CD14-positive monocyte (primary cell): ENCODE measurements around the gene CHMP4B. TPM values are rescaled to one million over a fixed set of nuclear protein-coding genes. Genes with fewer than 3 reads are reported as not detected.
A peak's percentile ranks its signal among the peaks of the same experiment; 100 is the strongest.

Experiments used
- DNase-seq, 3 donors: peaks; one replicate each; pipeline ENCODE4 v3.0.0-alpha.2; 2011 to 2022
- H2AFZ ChIP-seq: 2 replicates; pipeline ENCODE4 v1.6.0; 2012; ENCODE audit warnings: mild to moderate bottlenecking, low read depth, low read length, inconsistent platforms; ENCODE audit not compliant: insufficient read depth, poor library complexity, severe bottlenecking
- H3K27ac ChIP-seq, 2 donors: 1 replicate in 1 of 2; 2 replicates in 1 of 2; pipeline ENCODE4 v1.5.1; 2012 to 2013; ENCODE audit warnings: low read length in 2 of 2, control low read depth in 1 of 2, inconsistent platforms in 1 of 2, low read depth in 1 of 2, mild to moderate bottlenecking in 1 of 2
- H3K27me3 ChIP-seq, 2 donors: one replicate each; pipeline versions ENCODE4 v1.6.0 to v1.6.1; 2011 to 2013; ENCODE audit warnings: low read length in 2 of 2; ENCODE audit not compliant: control insufficient read depth in 2 of 2, insufficient read depth in 2 of 2
- H3K36me3 ChIP-seq, 2 donors: replicated peaks in 1 of 2; 1 replicate in 1 of 2; 2 replicates in 1 of 2; pipeline versions ENCODE4 v1.5.1 to v1.6.1; 2012 to 2013; ENCODE audit warnings: low read length in 2 of 2, control low read depth in 1 of 2, inconsistent platforms in 1 of 2, mild to moderate bottlenecking in 1 of 2; ENCODE audit not compliant: insufficient read depth in 2 of 2, control insufficient read depth in 1 of 2
- H3K4me1 ChIP-seq, 2 donors: 1 replicate in 1 of 2; 2 replicates in 1 of 2; pipeline versions ENCODE4 v1.5.1 to v1.6.1; 2012 to 2013; ENCODE audit warnings: low read length in 2 of 2, control low read depth in 1 of 2, inconsistent platforms in 1 of 2, mild to moderate bottlenecking in 1 of 2, moderate library complexity in 1 of 2; ENCODE audit not compliant: insufficient read depth in 2 of 2, control insufficient read depth in 1 of 2
- H3K4me2 ChIP-seq: replicated peaks from 2 replicates; pipeline ENCODE3; 2012; ENCODE audit warnings: low read length, moderate library complexity, mild to moderate bottlenecking; ENCODE audit not compliant: poor library complexity, severe bottlenecking; ENCODE audit errors: extremely low read depth
- H3K4me3 ChIP-seq, 3 experiments: fragments of 200-600 bp in 1 of 3; sonication (generic) in 1 of 3; replicated peaks in 1 of 3; 1 replicate in 2 of 3; 2 replicates in 1 of 3; pipeline ENCODE4 v1.5.1; 2011 to 2013; ENCODE audit warnings: low read length in 3 of 3, mild to moderate bottlenecking in 3 of 3, control low read depth in 2 of 3, low read depth in 2 of 3, inconsistent platforms in 1 of 3, moderate library complexity in 1 of 3
- H3K79me2 ChIP-seq: 2 replicates; pipeline ENCODE4 v1.6.0; 2012; ENCODE audit warnings: mild to moderate bottlenecking, control low read depth, inconsistent platforms, low read length, moderate library complexity; ENCODE audit not compliant: insufficient read depth
- H3K9ac ChIP-seq: 2 replicates; pipeline ENCODE4 v1.6.0; 2017; ENCODE audit warnings: low read length, mild to moderate bottlenecking; ENCODE audit not compliant: insufficient read depth, poor library complexity, severe bottlenecking
- H3K9me3 ChIP-seq, 2 donors: replicated peaks in 1 of 2; 1 replicate in 1 of 2; 2 replicates in 1 of 2; pipeline versions ENCODE4 v1.5.1 to v1.6.1; 2012 to 2013; ENCODE audit warnings: low read length in 2 of 2, control low read depth in 1 of 2; ENCODE audit not compliant: control insufficient read depth in 1 of 2, insufficient read depth in 1 of 2
- H4K20me1 ChIP-seq: 2 replicates; pipeline ENCODE4 v1.6.0; 2012; ENCODE audit warnings: mild to moderate bottlenecking, low read length, control low read depth, moderate library complexity; ENCODE audit not compliant: insufficient read depth
- H3K27ac Mint-ChIP-seq, 7 donors: one replicate each; pipeline ENCODE4 v1.8.0; 2020; ENCODE audit warnings: mild to moderate bottlenecking in 7 of 7, mixed read lengths in 7 of 7, moderate library complexity in 6 of 7, inconsistent platforms in 2 of 7
- H3K27me3 Mint-ChIP-seq, 3 donors: one replicate each; pipeline ENCODE4 v1.8.0; 2021 to 2022; ENCODE audit warnings: low read depth in 3 of 3, mild to moderate bottlenecking in 3 of 3, mixed read lengths in 3 of 3, moderate library complexity in 3 of 3, inconsistent platforms in 1 of 3
- H3K36me3 Mint-ChIP-seq, 2 donors: one replicate each; pipeline ENCODE4 v1.8.0; 2020; ENCODE audit warnings: mixed read lengths in 2 of 2, inconsistent platforms in 1 of 2, mild to moderate bottlenecking in 1 of 2
- H3K4me1 Mint-ChIP-seq: one replicate; pipeline ENCODE4 v1.8.0; 2020; ENCODE audit warnings: mild to moderate bottlenecking, mixed read lengths
- H3K4me3 Mint-ChIP-seq, 2 donors: one replicate each; pipeline ENCODE4 v1.8.0; 2020; ENCODE audit warnings: mild to moderate bottlenecking in 2 of 2, mixed read lengths in 2 of 2, moderate library complexity in 1 of 2
- H3K9me3 Mint-ChIP-seq, 7 donors: one replicate each; pipeline ENCODE4 v1.8.0; 2020 to 2022; ENCODE audit warnings: mixed read lengths in 7 of 7, mild to moderate bottlenecking in 6 of 7, moderate library complexity in 6 of 7, inconsistent platforms in 2 of 7
- WGBS: methylation state at CpG from one replicate; pipeline ENCODE4 v1.1.5; 2013; ENCODE audit warnings: missing lambda C conversion rate; ENCODE audit not compliant: insufficient coverage; 5-methylcytosine and 5-hydroxymethylcytosine counted together
- intact Hi-C, 2 donors: fragments of 100-400 bp; cut with micrococcal nuclease; formaldehyde crosslinking; loops; one replicate each; pipeline versions ENCODE4 v1.15.0 to v1.15.1; 2023
- polyA plus RNA-seq, 3 donors: library from polyadenylated mRNA; depleted of rRNA in 1 of 3; unstranded in 2 of 3; stranded (reverse) in 1 of 3; fragments of 300-500 nt in 2 of 3; fragments of >200 nt in 1 of 3; fragmentation: Illumina TruSeq in 2 of 3; gene quantifications; 1 replicate in 2 of 3; 2 replicates in 1 of 3; pipeline ENCODE4 v1.2.3, GENCODE V29; 2012 to 2021
- TF ChIP-seq, protein P1 (sequence below): fragments of 200-600 bp; IDR thresholded peaks from one replicate; pipeline ENCODE4 v1.8.0; 2022; ENCODE audit warnings: antibody characterized with exemption, mild to moderate bottlenecking

The CHMP4B gene
- polyA plus RNA-seq, 3 donors = 7.1 to 181 (median 10.0) TPM

- H2AFZ ChIP-seq = no peak overlapping the region
- H3K27ac ChIP-seq = peak overlapping the region; percentile 17 to 49
- peaks cover 75% of the 10 kb centered on the region for H4K20me1 ChIP-seq
- Mint-ChIP-seq H3K4me1 (peaks cover 72% of the 10 kb centered on the region), H3K27me3 (peaks cover 0 to 2% (median 0%) of the 10 kb centered on the region in 3 donors), H3K4me3 (peak overlapping the region; percentile 2 to 5), H3K9me3 (peaks cover 0 to 2% (median 0%) of the 10 kb centered on the region in 7 donors), H3K36me3 (peaks cover 24 to 51% of the 10 kb centered on the region in 2 donors), H3K27ac (peak overlapping the region; percentile 65 to 100 (median 84))
- H3K27me3 ChIP-seq = no peaks in the 10 kb centered on the region
- TF ChIP-seq, protein P1, sequence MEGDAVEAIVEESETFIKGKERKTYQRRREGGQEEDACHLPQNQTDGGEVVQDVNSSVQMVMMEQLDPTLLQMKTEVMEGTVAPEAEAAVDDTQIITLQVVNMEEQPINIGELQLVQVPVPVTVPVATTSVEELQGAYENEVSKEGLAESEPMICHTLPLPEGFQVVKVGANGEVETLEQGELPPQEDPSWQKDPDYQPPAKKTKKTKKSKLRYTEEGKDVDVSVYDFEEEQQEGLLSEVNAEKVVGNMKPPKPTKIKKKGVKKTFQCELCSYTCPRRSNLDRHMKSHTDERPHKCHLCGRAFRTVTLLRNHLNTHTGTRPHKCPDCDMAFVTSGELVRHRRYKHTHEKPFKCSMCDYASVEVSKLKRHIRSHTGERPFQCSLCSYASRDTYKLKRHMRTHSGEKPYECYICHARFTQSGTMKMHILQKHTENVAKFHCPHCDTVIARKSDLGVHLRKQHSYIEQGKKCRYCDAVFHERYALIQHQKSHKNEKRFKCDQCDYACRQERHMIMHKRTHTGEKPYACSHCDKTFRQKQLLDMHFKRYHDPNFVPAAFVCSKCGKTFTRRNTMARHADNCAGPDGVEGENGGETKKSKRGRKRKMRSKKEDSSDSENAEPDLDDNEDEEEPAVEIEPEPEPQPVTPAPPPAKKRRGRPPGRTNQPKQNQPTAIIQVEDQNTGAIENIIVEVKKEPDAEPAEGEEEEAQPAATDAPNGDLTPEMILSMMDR = no peak
- H3K4me2 ChIP-seq = peak overlapping the region; percentile 85
- intact Hi-C loops = loop anchor here in 1 of 2 donors (5.0 kb wide), 2 partner anchors 82 to 298 kb away; partner anchors contain the start of genes EIF2S2 and ZNF341
- 50% methylated on average over 4 of the region's 5 CpGs for WGBS
- peaks cover 86% of the 10 kb centered on the region for H3K79me2 ChIP-seq
- no peaks in the 10 kb centered on the region for H3K9me3 ChIP-seq
- H3K4me1 ChIP-seq = peaks cover 44 to 53% of the 10 kb centered on the region in 2 donors
- H3K36me3 ChIP-seq = peaks cover 14 to 49% of the 10 kb centered on the region in 2 donors
- H3K9ac ChIP-seq = no peak overlapping the region
- DNase-seq = peak in 2 of 3 donors; percentile 19 to 56
- H3K4me3 ChIP-seq = peak overlapping the region in 1 of 3 experiments; percentile 7
Measured at GRCh38 chr20:33814238-33814712, 3.1 kb downstream of the CHMP4B start.

GRCh38 chr20:33815671-33816070 lies 4.5 kb downstream of the CHMP4B start:
- peak overlapping the region in 1 of 2 donors; percentile 49 for H3K27ac ChIP-seq
- Mint-ChIP-seq H3K9me3 (peaks cover 0 to 2% (median 0%) of the 10 kb centered on the region in 7 donors), H3K27ac (peak overlapping the region in 1 of 7 donors; percentile 44), H3K4me1 (peaks cover 73% of the 10 kb centered on the region), H3K27me3 (peaks cover 0 to 2% (median 0%) of the 10 kb centered on the region in 3 donors), H3K36me3 (peaks cover 28 to 59% of the 10 kb centered on the region in 2 donors), H3K4me3 (no peak overlapping the region)
- DNase-seq = no peak
- WGBS = no CpG with 5 or more reads among the region's 3 CpGs
- TF ChIP-seq, protein P1 = no peak
- no peaks in the 10 kb centered on the region for H3K9me3 ChIP-seq
- peaks cover 95% of the 10 kb centered on the region for H3K79me2 ChIP-seq
- no peak overlapping the region for H3K9ac ChIP-seq
- intact Hi-C loops = no loop called here
- no peak overlapping the region for H3K4me3 ChIP-seq
- H3K36me3 ChIP-seq = peaks cover 14 to 52% of the 10 kb centered on the region in 2 donors
- no peak overlapping the region for H3K4me2 ChIP-seq
- H3K4me1 ChIP-seq = peaks cover 32 to 51% of the 10 kb centered on the region in 2 donors
- no peaks in the 10 kb centered on the region for H3K27me3 ChIP-seq
- no peak overlapping the region for H2AFZ ChIP-seq
- peaks cover 86% of the 10 kb centered on the region for H4K20me1 ChIP-seq
